K562 (cell line): ENCODE data around the gene NKAPL. TPM values are rescaled to one million over a fixed set of nuclear protein-coding genes. Genes with fewer than 3 reads are reported as not detected.
A peak's percentile ranks its signal among the peaks of the same experiment; 100 is the strongest.

ENCODE experiments used
- ATAC-seq: fragments of 200-7000 bp; cut with Tn5 transposase; 3 replicates; pipeline ENCODE4 v1.9.1; 2020; ENCODE audit warnings: moderate library complexity
- BruUV-seq: library from RNA; stranded (reverse); fragments of 400-500 nt; replicated peaks from 2 replicates; lab custom pipeline; 2021; lab: Mats Ljungman, UMichigan
- CTCF ChIA-PET: fragments of 300-600 bp; formaldehyde crosslinking; extraction: SDS; loops from one replicate; lab custom pipeline; 2021; ENCODE audit warnings: low intra/inter-chr PET ratio; lab: Yijun Ruan, JAX
- POLR2A ChIA-PET: fragments of 300-600, 350-650 bp; sonication (Branson Sonifier 250); formaldehyde crosslinking; extraction: SDS; loops from one replicate; lab custom pipeline; 2021; ENCODE audit warnings: antibody characterized with exemption, inconsistent platforms; lab: Yijun Ruan, JAX
- DNase-seq, 4 experiments: peaks; one replicate each; pipeline versions ENCODE4 v3.0.0 to v3.0.0-alpha.2; 2011 to 2018; ENCODE audit warnings: low spot score in 3 of 4, mixed read lengths in 3 of 4; ENCODE audit errors: extremely low read depth in 1 of 4
- FAIRE-seq: peaks from 2 replicates; lab custom pipeline; 2011; peaks lifted over from hg19 to GRCh38; lab: Jason Lieb, UNC
- H2AFZ ChIP-seq: 2 replicates; pipeline ENCODE4 v1.6.0; 2011; ENCODE audit warnings: low read depth, low read length, control low read depth, inconsistent platforms
- H3K27ac ChIP-seq: fragments of 200-600 bp; 3 replicates; pipeline ENCODE4 v1.8.0; 2011; ENCODE audit warnings: low read depth, mild to moderate bottlenecking, control low read depth, inconsistent platforms, low read length, moderate library complexity, mixed read lengths; ENCODE audit errors: extremely low read depth
- H3K27me3 ChIP-seq, 2 experiments: fragments of 300-600 bp in 1 of 2; 2 replicates in 1 of 2; 3 replicates in 1 of 2; pipeline versions ENCODE4 v1.6.0 to v1.8.0; 2011; ENCODE audit warnings: inconsistent platforms in 2 of 2, low read length in 2 of 2, mild to moderate bottlenecking in 1 of 2, mixed read lengths in 1 of 2, moderate library complexity in 1 of 2; ENCODE audit not compliant: control insufficient read depth in 2 of 2, insufficient read depth in 2 of 2
- H3K36me3 ChIP-seq: fragments of 300-600 bp; 3 replicates; pipeline ENCODE4 v1.8.0; 2011; ENCODE audit warnings: mild to moderate bottlenecking, low read length, inconsistent platforms; ENCODE audit not compliant: control insufficient read depth, insufficient read depth
- H3K4me1 ChIP-seq, 2 experiments: fragments of 200-600 bp in 1 of 2; replicated peaks in 1 of 2; 2 replicates in 1 of 2; 3 replicates in 1 of 2; pipeline versions ENCODE4 v1.5.1 to v1.8.0; 2011; ENCODE audit warnings: inconsistent platforms in 2 of 2, low read length in 2 of 2, mild to moderate bottlenecking in 1 of 2, mixed read lengths in 1 of 2, moderate library complexity in 1 of 2; ENCODE audit not compliant: control insufficient read depth in 2 of 2, insufficient read depth in 2 of 2
- H3K4me2 ChIP-seq: 2 replicates; pipeline ENCODE4 v1.6.1; 2011; ENCODE audit warnings: low read length, control low read depth, inconsistent platforms, mixed read lengths; ENCODE audit not compliant: insufficient read depth
- H3K4me3 ChIP-seq: fragments of 200-600 bp; sonication (generic), shearing (Covaris generic); 2 replicates; pipeline ENCODE4 v1.5.1; 2016; ENCODE audit warnings: control low read depth, inconsistent platforms
- H3K79me2 ChIP-seq: fragments of 200-600 bp; 3 replicates; pipeline ENCODE4 v1.8.0; 2011; ENCODE audit warnings: low read length, inconsistent platforms; ENCODE audit not compliant: control insufficient read depth, insufficient read depth
- H3K9ac ChIP-seq, 2 experiments: 2 replicates each; pipeline versions ENCODE4 v1.6.0 to v1.6.1; 2011; ENCODE audit warnings: low read depth in 2 of 2, low read length in 2 of 2, control low read depth in 1 of 2, inconsistent platforms in 1 of 2, mild to moderate bottlenecking in 1 of 2, mixed read lengths in 1 of 2; ENCODE audit not compliant: insufficient read depth in 1 of 2
- H3K9me1 ChIP-seq: one replicate; pipeline ENCODE4 v1.6.0; 2011; ENCODE audit warnings: inconsistent platforms, mild to moderate bottlenecking, low read length, moderate library complexity; ENCODE audit not compliant: control insufficient read depth, insufficient read depth
- H3K9me3 ChIP-seq: replicated peaks from 2 replicates; pipeline ENCODE4 v1.5.1; 2011; ENCODE audit warnings: low read depth, low read length, inconsistent platforms; ENCODE audit not compliant: control insufficient read depth, insufficient read depth
- H4K20me1 ChIP-seq: replicated peaks from 2 replicates; pipeline ENCODE4 v1.6.1; 2011; ENCODE audit warnings: low read length, inconsistent platforms, mixed read lengths; ENCODE audit not compliant: control insufficient read depth, insufficient read depth
- ASH1L ChIP-seq: fragments of 450-650 bp; IDR thresholded peaks from 2 replicates; pipeline ENCODE4 v1.6.1; 2018; ENCODE audit warnings: borderline replicate concordance, mild to moderate bottlenecking, low read depth; ENCODE audit not compliant: partially characterized antibody
- BCOR ChIP-seq: fragments of 450-650 bp; IDR thresholded peaks from 2 replicates; pipeline ENCODE4 v1.6.1; 2016
- CBX3 ChIP-seq, 2 experiments: IDR thresholded peaks; 1 replicate in 1 of 2; 2 replicates in 1 of 2; pipeline ENCODE4 v1.6.1; 2012; ENCODE audit warnings: inconsistent platforms in 2 of 2, low read length in 2 of 2, borderline replicate concordance in 1 of 2, control low read depth in 1 of 2
- ETV1 ChIP-seq: fragments of 450-650 bp; conservative IDR thresholded peaks from 2 replicates; pipeline ENCODE4 v1.6.1; 2016; ENCODE audit warnings: missing genetic modification characterization, control low read depth, low read depth, missing compliant biosample characterization
- FIP1L1 ChIP-seq: fragments of 200-400 bp; formaldehyde crosslinking; IDR thresholded peaks from 2 replicates; pipeline ENCODE4 v1.6.1; 2018; ENCODE audit warnings: mild to moderate bottlenecking, low read depth, low read length; ENCODE audit not compliant: poor library complexity, severe bottlenecking
- GATAD2B ChIP-seq: fragments of 450-650 bp; IDR thresholded peaks from 2 replicates; pipeline ENCODE4 v1.6.1; 2017; ENCODE audit warnings: mild to moderate bottlenecking, borderline replicate concordance
- HMBOX1 ChIP-seq: sonication (generic); IDR thresholded peaks from 2 replicates; pipeline ENCODE4 v1.6.1; 2016
- MYNN ChIP-seq, 2 experiments: sonication (generic); formaldehyde crosslinking in 1 of 2; IDR thresholded peaks; 2 replicates each; pipeline versions ENCODE4 v1.5.0 to v1.6.1; 2016 to 2020; ENCODE audit warnings: antibody characterized with exemption in 1 of 2, missing genetic modification reagents in 1 of 2
- NELFE ChIP-seq: IDR thresholded peaks from 2 replicates; pipeline ENCODE4 v1.6.1; 2011; ENCODE audit warnings: mild to moderate bottlenecking; ENCODE audit not compliant: insufficient read depth, insufficient read length
- NFIX ChIP-seq: fragments of 250-450 bp; sonication (Bioruptor Pico); IDR thresholded peaks from 2 replicates; pipeline ENCODE4 v1.4.0; 2020; ENCODE audit warnings: low read depth, mild to moderate bottlenecking, moderate library complexity
- SMAD3 ChIP-seq: fragments of 450-650 bp; formaldehyde crosslinking; conservative IDR thresholded peaks from 2 replicates; pipeline ENCODE4 v1.4.0; 2020; ENCODE audit warnings: mild to moderate bottlenecking
- TCFL5 ChIP-seq: fragments of 250-450 bp; sonication (Bioruptor Pico); conservative IDR thresholded peaks from 2 replicates; pipeline ENCODE4 v1.6.1; 2021; ENCODE audit warnings: mild to moderate bottlenecking, moderate library complexity, matching md5 sums
- TEAD4 ChIP-seq, 2 experiments: sonication (generic) in 1 of 2; formaldehyde crosslinking in 1 of 2; IDR thresholded peaks; 2 replicates each; pipeline versions ENCODE4 v1.6.1 to v1.8.0; 2012 to 2022; ENCODE audit warnings: borderline replicate concordance in 1 of 2, inconsistent platforms in 1 of 2, low read length in 1 of 2, mild to moderate bottlenecking in 1 of 2, missing genetic modification reagents in 1 of 2
- TFAM ChIP-seq: fragments of 250-450 bp; sonication (Bioruptor Pico); conservative IDR thresholded peaks from 2 replicates; pipeline ENCODE4 v1.5.0; 2021; ENCODE audit warnings: mild to moderate bottlenecking, moderate library complexity
- ZBTB7A ChIP-seq: IDR thresholded peaks from 2 replicates; pipeline ENCODE4 v1.6.1; 2011; ENCODE audit warnings: low read depth, mild to moderate bottlenecking, low read length, moderate library complexity, borderline replicate concordance; ENCODE audit not compliant: control insufficient read depth
- ZNF134 ChIP-seq: fragments of 250-450 bp; sonication (Bioruptor Pico); conservative IDR thresholded peaks from 2 replicates; pipeline ENCODE4 v1.4.0; 2020
- ZNF217 ChIP-seq: sonication (generic); formaldehyde crosslinking; IDR thresholded peaks from 2 replicates; pipeline ENCODE4 v1.8.0; 2022; ENCODE audit warnings: mild to moderate bottlenecking, missing genetic modification reagents
- in situ Hi-C: fragments of 300-500 bp; cut with MboI; formaldehyde crosslinking; loops from 4 replicates; pipeline ENCODE4 v1.15.0; 2018; ENCODE audit warnings: inconsistent platforms, mixed read lengths
- intact Hi-C: fragments of 100-400 bp; cut with micrococcal nuclease; formaldehyde crosslinking; loops from 2 replicates; pipeline ENCODE4 v1.14.2; 2022
- polyA plus RNA-seq, 8 experiments: library from polyadenylated mRNA; depleted of rRNA in 4 of 8; stranded (reverse) in 5 of 8; unstranded in 3 of 8; fragments of >200 nt; fragmentation: Nextera tagmentation in 2 of 8; fragmentation: Illumina TruSeq in 1 of 8; extraction: Ambion mirVana in 2 of 8; extraction: Trizol in 1 of 8; gene quantifications; 2 replicates each; pipeline versions ENCODE4 v1.2.1 to v1.2.3, GENCODE V29; 2011 to 2014; ENCODE audit warnings: inconsistent platforms in 1 of 8, missing spikeins in 1 of 8
- total RNA-seq, 7 experiments: library from RNA; depleted of rRNA in 6 of 7; stranded (reverse); fragments of >200 nt in 6 of 7; fragmentation: Illumina TruSeq in 2 of 7; extraction: Trizol in 2 of 7; gene quantifications; 2 replicates each; pipeline versions ENCODE4 v1.2.1 to v1.2.3, GENCODE V29; 2011 to 2021; ENCODE audit warnings: low replicate concordance in 1 of 7
- TF ChIP-seq, protein P1 (sequence below): fragments of 450-650 bp; IDR thresholded peaks from one replicate; pipeline ENCODE4 v1.6.1; 2018; ENCODE audit warnings: mild to moderate bottlenecking, moderate library complexity; ENCODE audit not compliant: partially characterized antibody
- TF ChIP-seq, protein P2 (sequence below): fragments of 200-800 bp; sonication (Bioruptor generic); IDR thresholded peaks from 2 replicates; pipeline ENCODE4 v1.6.1; 2017; ENCODE audit warnings: missing genetic modification characterization, missing compliant biosample characterization

NKAPL gene
- total and polyA plus RNA-seq, 9 of the 15 experiments (the other 6 are each of a cell fraction or from before 2014, with no cell fraction given), result not detected

- TF ChIP-seq ZNF217 (no peak), TFAM (no peak), TEAD4 (IDR thresholded peaks at IDR 0.05; ENCODE audit: low read length) (no peak), TEAD4 (CRISPR knock-in tag; IDR thresholded peaks at IDR 0.05; ENCODE audit: borderline replicate concordance) (no peak), ASH1L (peak; percentile 4), SMAD3 (no peak), GATAD2B (peak; percentile 68)
- TF ChIP-seq, protein P1, sequence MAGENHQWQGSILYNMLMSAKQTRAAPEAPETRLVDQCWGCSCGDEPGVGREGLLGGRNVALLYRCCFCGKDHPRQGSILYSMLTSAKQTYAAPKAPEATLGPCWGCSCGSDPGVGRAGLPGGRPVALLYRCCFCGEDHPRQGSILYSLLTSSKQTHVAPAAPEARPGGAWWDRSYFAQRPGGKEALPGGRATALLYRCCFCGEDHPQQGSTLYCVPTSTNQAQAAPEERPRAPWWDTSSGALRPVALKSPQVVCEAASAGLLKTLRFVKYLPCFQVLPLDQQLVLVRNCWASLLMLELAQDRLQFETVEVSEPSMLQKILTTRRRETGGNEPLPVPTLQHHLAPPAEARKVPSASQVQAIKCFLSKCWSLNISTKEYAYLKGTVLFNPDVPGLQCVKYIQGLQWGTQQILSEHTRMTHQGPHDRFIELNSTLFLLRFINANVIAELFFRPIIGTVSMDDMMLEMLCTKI, result no peak
Measured at GRCh38 chr6:28267695-28268059, 8.6 kb downstream of the NKAPL start (continued).

DNA sequence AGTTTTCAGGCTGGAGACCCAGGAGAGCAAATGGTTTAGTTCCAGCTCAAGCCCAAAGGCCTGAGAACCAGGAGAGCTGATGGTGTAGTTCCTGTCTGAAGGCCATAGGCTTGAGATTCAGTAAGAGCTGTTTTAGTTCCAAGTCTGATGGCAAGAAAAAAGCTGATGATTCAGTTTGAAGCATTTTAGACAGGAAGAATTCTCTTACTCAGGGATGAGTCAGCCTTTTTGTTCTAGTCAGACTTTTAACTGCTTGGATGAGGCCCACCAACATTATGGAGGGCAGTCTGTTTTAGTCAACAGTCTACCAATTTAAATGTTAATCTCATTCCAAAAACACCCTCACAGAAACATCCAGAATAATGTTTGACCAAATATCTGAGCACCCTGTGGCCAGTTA lies 10.4 kb downstream of the NKAPL start:
- H3K36me3 ChIP-seq, result peaks cover 25% of the 10 kb centered on the region
- no peaks in the 10 kb centered on the region for H4K20me1 ChIP-seq
- H3K27ac ChIP-seq, result peak overlapping the region; percentile 76
- H3K4me3 ChIP-seq, result no peak overlapping the region
- H3K4me2 ChIP-seq, result peak overlapping the region; percentile 22; the same call in 1 of the 2 replicates
- no peak overlapping the region for H3K9ac ChIP-seq
- BruUV-seq, result no TSS peak
- no peaks in the 10 kb centered on the region for H3K27me3 ChIP-seq
- peak; percentile 32 to 73 (median 45) for DNase-seq
- H3K9me3 ChIP-seq, result no peaks in the 10 kb centered on the region; the same call in 1 of the 2 replicates
- peak overlapping the region; percentile 46 for H2AFZ ChIP-seq
- peak; percentile 27 for ATAC-seq
- ChIA-PET CTCF (no interaction called here), POLR2A (interaction anchor here (0.6 to 6.5 kb wide), 10 partner anchors 10 to 655 kb away, joined by 3 to 73 read pairs (median 4); partner anchors contain the start of genes PGBD1, TRIM27 and ZKSCAN4)
- in situ Hi-C loops, result no loop called here
- H3K4me1 ChIP-seq, result peaks cover 7 to 26% of the 10 kb centered on the region in 2 experiments
- intact Hi-C loops, result loop anchor here (5.0 kb wide), 2 partner anchors 83 to 132 kb away; no protein-coding TSS in a partner anchor
- peaks cover 29% of the 10 kb centered on the region for H3K79me2 ChIP-seq
- FAIRE-seq, result peak; percentile 73
- no peaks in the 10 kb centered on the region for H3K9me1 ChIP-seq
- TF ChIP-seq ZBTB7A (no peak), HMBOX1 (peak; percentile 56), ETV1 (peak; percentile 43; the same call in 1 of the 2 replicates), FIP1L1 (no peak), MYNN (IDR thresholded peaks at IDR 0.05) (0 out of 2 replicates have a peak, but pooled peaks have one; percentile 68), MYNN (CRISPR knock-in tag; IDR thresholded peaks at IDR 0.05) (no peak), NELFE (no peak), BCOR (no peak), ZNF134 (CRISPR knock-in tag) (peak; percentile 98), CBX3 (IDR thresholded peaks at IDR 0.05; ENCODE audit: borderline replicate concordance in 1 of 2, low read length in 2 of 2) (peak in 1 of 2 experiments; percentile 88; a peak in 1 of 3 replicates), TCFL5 (no peak), NFIX (CRISPR knock-in tag) (no peak)
- TF ChIP-seq, protein P2, sequence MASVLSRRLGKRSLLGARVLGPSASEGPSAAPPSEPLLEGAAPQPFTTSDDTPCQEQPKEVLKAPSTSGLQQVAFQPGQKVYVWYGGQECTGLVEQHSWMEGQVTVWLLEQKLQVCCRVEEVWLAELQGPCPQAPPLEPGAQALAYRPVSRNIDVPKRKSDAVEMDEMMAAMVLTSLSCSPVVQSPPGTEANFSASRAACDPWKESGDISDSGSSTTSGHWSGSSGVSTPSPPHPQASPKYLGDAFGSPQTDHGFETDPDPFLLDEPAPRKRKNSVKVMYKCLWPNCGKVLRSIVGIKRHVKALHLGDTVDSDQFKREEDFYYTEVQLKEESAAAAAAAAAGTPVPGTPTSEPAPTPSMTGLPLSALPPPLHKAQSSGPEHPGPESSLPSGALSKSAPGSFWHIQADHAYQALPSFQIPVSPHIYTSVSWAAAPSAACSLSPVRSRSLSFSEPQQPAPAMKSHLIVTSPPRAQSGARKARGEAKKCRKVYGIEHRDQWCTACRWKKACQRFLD (CRISPR knock-in tag), result no peak
